SHP77 (cell line): ENCODE data around the gene TENM3.

Experiments
- DNase-seq, 2 experiments: peaks; one replicate each; lab custom pipeline; 2025; lab: John Stamatoyannopoulos, UW

The TENM3 gene

DNA sequence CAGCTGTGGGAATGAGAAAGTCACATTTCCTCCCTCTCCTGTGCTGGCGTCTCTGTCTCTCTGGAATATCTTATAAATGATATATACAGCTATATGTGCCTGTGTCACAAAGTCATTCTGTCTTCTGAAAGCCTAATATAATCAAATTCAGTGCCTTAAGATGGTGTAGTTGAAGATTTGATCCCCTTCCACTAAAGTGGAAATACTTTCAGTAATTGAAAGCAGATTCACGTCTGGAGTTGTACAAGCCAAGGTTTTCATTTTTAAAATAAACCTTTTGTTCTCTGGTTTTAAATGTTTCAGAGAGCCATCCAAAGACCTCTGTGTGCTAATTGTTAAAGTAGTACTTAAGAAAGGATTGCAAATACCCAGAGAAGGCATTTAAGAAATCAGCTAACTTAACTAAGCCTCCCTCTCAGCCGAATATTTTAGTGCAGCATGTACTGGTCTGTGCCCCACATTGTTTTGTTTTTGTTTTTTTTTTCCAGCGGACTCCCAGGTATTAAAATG lies 206.8 kb downstream of the TENM3 start:
- no peak for DNase-seq

DNA sequence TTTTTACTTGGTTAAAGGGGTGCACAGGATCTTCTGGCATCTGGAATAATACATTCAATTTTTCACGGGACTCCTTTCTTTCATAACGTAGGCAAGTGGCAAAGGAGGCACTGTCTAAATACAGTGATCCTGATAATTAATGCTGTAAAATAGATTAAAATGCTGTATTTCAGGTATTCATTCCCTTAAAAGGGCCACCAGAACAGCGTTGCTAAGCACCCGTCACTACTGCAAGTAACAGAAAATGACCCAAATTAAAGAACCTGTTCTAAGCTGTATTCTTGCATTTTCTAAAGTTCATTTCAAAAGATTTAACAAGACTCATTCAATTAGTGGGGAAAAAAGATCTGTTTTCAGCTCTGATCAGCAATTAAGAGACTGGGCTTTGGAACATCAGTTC lies 208.2 kb downstream of the TENM3 start:
- no peak for DNase-seq

DNA sequence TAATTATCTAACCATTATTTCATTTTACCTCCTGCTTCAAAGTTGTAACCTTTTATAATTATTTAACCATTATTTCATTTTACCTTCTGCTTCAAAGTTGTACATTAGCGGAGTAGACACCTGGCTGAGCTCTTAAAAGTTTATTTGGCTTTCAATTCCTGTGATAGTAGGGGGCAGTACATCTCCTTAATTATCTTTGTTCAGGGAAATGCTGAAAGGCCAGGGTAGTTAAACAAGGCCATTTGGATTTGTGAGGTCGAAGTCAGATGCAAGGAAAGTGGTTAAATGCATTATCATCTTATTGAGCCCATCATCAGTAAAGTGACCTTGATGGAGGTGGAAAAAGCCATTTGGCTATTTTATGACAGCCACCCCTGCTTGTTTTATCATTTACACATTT lies 210.6 kb downstream of the TENM3 start:
- DNase-seq: no peak

DNA sequence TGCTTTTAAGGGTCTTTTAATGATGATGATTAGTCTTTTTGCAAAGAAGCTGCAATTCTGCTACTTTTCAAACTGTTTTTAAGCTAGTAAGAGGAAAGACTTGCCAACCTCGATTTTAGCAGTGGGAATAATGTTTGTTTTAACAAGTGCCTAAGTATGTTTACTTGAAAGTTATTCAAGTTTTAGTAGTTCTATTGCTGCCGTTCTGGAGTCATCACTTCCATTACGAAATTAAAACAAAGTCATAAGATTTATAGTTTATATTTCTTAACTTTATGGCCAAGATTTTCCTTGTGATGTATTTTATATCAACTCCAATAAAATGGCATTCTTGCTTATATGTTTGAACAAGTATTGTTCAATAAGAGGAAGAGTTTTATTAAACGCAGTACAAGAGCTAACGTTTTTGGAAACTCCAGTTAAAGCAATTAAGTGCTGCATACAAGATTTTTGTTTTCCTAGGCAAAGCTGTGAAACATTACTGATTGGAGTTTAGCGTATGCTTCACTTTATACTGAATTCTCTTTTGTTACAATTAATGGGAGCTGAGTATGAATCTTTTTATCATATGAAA lies 211.3 kb downstream of the TENM3 start:
- DNase-seq: no peak

DNA sequence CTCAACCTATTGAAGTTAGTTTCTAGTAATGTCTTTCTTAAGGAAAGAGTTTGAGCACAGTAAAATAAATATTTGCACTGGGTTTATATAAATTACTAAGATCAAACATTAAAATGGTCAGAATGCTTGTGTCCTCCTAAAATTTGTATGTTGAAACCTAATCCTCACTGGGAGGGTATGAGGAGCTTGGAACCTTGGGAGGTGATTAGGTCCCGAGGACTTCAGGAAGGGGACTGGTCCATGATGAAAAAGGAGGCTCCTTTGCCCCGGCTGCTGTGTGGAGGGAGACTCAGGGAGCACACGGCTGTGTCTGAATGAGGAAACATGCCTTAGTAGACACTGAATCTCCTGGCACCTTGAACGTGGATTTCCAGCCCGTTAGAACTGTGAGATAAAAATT lies 221.9 kb downstream of the TENM3 start:
- no peak for DNase-seq

DNA sequence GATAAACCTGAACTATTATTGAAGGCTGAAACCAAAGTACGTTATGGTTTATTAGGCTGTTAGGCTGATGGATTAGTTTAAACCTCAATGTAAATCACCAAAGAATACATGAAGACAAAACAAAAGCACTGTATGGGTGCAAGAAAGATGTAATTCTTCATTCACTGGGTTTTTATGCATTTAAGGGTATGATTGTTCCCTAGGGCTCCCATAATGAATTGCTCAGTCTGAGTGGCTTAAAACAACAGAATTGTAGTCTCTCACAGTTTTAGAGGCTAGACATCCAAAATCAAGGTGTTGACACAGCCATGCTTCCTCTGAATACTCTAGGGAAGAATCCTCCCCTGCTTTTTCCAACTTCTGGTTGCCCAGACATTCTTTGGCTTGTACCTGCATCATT lies 222.8 kb downstream of the TENM3 start:
- no peak for DNase-seq

DNA sequence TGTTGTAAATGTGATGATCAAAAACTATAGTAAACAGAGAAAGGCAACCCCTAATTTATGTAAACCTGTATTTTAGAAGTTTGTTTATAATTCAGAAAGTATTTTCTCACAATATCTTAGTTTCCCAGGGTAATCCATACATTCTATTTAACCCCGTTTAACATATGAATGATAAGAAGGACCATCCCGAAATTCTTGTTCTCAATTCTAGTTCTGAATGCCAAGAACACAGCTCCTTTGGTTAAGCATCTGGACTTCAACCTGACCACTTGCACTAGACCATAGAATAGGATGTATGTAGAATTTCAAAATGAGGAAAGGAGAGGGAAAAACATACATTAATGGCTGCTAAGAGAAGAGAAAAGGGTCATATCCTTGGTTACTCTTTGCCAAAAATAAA lies 227.0 kb downstream of the TENM3 start:
- DNase-seq: no peak

DNA sequence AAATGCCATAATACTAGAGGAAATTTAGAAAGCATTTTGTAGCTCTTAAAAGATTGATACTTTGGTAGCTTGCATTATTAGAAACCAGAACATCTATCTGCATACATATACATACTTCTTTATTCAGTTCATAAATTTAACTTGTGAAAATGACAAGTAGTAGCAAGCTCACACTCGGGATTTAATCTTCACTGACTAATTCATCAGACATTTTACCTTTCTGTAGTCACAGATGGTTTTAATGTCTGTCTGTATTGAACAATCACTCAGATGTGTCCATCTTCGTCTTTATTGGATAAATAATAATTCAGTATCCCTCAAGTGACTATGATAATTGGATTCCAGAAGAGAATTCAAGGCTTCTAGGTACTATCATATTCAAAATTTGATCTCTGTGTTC lies 232.3 kb downstream of the TENM3 start:
- no peak for DNase-seq

DNA sequence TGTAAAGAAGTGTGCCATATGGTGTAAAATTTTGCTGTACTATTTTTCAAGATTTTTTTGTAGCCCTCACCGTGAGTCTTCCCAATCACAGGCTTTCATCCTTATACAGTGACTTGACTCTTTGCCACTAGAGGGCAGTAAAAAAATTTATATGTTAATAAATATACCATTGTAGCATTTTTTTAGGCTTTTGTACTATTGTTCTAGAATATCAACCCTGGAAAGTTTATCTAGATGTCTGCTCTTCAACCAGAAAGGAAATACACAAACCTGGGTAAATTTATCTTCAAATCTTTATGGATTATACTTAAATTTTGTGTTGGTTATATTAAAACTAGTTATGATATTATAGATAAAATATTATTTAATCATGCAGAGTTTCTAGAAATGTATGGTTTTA lies 235.3 kb downstream of the TENM3 start:
- peak in 1 of 2 experiments; percentile 33 for DNase-seq

DNA sequence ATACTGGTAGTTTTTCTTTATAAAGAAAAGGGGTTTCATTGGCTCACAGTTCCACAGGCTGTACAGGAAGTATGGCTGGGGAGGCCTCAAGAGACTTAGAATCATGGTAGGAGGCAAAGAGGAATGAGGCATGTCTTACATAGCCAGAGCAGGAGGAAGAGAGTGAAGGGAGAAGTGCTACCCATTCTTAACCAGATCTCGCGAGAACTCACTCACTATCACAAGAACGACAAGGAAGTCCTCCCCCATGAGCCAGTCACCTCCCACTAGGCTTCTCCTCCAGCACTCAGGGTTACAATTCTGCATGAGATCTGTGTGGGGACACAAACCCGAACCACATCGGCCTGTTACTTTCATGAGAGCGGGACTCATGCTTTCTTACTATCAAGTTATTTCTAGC lies 240.5 kb downstream of the TENM3 start:
- DNase-seq: no peak

DNA sequence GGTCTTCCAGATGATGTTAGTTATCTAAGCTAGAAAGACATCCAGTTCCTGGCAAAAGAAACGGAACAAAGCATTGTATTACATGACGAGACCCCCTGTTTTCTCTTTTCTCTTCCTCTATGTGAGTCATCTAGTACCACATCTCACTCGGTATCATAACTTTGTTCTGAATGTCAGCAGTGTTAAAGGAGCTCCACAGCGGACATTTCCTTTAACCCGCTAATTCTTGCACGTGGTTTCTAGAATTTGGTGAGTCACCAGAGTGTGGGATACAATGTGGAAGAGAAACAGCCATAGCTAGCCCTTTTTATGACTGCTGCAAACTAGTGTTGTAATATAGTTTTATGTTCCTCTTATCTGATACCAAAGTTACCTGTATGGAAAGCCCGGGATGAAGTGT lies 243.7 kb downstream of the TENM3 start:
- no peak for DNase-seq

DNA sequence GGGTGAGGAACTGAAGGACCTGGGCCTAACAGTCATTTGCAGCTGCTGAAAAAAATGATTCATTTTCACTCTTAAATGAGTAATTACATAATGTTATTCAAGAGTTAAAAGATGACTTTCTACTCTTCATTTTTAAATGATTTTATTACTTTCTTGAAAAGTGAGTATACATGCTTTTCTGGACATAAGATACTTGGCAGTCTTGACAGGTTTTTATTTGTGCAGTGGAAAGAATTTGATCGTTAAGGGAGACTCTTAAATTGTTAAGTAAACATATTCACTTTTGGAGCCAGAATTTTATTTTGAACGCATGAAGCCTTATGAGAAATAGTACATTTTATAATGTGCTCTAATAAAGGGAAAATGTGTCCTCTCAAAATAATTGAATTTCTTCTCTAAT lies 245.7 kb downstream of the TENM3 start:
- no peak for DNase-seq

DNA sequence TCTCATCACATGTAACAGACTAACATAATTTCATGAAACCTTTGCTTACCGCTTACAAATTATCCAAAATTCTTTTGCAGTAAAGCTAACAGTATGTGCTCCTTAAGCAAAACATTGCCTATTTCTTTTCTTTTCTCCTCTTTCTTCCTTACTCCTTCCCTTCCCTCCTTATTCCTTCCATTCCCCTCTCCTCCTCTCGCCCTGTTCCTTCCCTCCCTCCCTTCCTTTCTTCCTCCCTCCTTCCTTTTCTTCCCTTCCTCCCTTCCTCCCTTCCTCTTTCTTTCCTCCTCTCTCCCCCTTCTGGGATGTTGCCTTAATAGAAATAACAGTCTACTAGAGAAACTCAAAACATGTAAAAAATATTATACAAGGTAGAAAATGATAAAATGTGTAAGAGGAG lies 246.4 kb downstream of the TENM3 start:
- no peak for DNase-seq

DNA sequence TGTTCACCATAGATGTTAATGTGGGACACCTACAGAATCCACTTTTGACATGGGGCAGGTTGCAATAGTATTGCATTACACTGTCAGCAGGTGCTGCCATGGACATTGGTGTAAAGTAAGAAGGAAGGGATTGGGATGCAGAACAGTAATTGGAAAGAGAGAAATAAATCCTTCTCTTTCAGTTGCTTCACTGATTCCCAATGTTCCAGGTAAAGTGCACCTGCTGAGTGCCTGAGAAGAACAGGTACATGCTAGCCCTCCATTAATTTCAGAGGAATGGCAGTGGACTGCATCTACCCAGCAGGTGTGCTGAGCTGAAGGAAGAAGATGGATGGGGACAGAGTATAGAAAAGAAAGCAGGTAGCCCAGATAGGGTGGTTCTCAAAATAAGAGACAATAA lies 248.5 kb downstream of the TENM3 start:
- DNase-seq: no peak

DNA sequence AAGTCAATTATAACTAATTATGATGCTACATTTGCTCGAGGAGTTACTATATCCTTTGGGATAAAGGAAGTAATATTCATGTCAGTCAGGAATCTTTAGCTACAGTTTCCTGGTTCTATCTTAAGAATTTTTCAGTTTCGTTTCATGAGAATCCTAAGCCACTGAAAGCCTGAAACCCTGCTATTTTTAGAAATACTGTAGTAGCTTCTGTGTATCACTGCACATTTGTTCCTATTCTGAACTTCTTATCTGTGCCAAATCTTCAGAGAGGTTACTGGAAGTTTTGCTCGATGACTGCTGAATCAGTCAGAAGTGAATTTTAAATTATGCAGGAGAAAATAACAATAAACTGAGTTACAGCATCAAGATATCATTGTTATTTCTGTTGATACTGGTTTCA lies 249.2 kb downstream of the TENM3 start:
- DNase-seq: no peak

DNA sequence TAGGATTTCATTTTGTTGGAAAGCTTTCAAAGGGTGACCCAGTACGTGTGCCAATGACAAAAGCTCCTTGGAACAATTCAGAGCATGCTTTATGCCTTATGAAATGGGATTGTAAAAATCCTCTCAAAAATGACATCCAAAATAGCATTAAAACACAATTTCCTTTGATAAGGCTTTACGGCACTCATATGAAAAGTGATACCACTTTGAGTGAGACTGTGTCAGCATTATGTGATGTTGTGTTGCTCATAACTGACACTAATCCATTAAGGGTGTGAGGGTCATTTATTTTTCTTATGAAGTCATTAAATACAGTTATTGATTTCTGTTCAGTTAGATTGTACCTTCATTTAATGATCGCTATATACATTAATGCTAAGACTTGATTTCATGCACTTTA lies 250.2 kb downstream of the TENM3 start:
- no peak for DNase-seq

DNA sequence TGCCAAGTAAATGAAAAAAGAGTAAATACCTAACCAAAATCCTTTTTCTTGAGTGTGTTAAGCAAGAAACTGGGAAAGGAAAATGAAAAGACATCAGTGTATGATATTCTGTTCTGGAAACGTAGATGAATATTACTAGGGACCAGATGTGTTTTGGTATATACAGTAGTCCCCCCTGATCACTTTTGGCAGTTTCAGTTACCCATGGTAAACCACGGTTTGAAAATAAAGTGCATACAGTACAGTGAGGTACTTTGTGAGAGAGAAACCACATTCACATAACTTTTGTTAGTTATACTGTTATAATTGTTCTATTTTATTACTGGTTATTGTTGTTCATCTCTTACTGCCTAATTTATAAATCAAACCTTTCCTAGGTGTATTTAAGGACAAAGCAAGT lies 250.9 kb downstream of the TENM3 start:
- DNase-seq: no peak

DNA sequence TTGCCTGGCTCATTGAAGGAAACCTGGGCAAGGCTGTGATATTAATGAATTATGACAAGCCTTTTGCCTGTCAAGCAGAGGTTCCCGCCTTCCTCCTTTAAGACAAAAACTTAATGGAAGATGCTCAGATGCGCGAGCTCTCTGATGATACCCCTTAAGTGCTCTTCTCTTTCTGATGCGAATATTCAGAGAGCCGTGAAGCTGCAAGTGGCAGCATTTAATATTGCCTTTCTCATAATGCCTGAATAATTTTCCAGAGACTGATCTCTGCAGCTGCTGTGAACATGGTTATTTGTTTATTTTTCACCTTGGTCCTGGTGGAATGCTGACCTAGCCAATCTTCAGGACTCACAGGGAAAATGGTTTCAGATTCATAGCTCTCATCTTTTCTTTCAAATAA lies 251.8 kb downstream of the TENM3 start:
- DNase-seq: no peak

DNA sequence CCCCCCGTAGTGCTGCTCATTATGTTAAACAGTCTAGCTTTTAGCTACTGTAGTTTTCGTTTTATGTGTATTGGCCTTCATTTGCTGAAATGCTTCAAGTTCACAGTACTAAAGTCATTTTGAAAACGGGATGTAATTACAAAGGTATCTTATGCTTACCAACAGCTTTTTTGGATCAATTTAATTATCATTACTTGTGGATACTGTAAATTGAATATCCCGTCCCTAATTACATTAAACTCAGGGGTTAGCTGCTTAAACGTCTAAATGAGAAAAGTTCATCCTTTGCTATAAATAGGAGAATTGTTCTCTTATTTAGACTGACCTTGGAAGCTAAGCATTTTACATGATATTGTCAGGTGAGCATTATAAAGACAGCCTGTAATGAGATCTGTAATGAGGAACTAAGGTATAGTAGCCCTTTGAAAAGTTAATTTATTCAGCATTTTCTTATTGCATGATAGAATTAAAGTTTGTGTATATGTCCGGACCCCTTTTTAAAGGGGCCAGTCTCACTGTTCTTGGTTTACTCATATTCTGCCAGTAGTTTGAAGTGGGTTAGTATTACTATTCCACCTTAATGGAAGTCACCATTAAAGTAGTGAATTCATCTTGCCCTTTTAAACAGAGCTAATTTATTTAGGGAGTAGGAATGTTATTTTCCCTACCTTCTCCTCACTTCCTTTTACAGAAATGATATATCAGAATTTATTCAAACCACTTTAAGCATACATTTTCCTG lies 252.6 kb downstream of the TENM3 start:
- no peak for DNase-seq

DNA sequence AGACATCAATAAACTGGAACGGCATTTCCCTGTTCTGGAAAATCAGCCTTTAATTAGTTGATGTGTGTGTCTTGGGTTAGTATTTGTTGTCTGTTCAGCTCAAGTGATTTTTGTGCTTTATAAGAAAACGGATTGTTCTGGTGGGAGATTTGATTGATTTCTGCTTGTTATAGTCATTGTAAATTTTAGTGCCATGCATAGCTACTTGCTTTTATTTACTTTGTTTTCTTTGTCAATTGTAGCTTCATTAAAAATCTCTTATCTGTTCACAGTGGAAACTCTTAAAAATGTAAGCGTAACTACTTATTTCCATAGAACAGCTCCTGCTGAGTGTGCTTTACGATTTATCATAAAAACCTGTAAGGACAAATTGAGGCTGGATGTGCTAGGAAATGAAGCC lies 253.2 kb downstream of the TENM3 start:
- DNase-seq: no peak

DNA sequence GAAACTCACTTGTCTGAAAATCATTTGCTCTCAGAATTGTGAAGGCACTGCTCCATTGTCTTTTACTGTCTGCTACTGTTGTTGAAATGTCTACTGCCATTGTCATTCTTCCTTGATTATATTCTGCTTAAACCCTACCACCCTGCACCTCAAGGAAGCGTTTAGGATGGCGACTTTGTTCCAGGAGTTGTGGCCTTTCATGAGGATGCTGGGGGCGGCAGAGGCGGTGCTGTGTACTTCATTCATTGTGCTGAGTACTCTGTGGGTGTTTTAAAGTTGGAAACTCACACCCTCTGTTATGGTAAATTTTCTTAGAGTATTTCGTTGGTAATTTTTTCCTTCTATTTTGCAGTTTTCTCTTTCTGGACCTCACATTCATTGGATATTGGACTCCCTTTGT lies 258.9 kb downstream of the TENM3 start:
- no peak for DNase-seq

DNA sequence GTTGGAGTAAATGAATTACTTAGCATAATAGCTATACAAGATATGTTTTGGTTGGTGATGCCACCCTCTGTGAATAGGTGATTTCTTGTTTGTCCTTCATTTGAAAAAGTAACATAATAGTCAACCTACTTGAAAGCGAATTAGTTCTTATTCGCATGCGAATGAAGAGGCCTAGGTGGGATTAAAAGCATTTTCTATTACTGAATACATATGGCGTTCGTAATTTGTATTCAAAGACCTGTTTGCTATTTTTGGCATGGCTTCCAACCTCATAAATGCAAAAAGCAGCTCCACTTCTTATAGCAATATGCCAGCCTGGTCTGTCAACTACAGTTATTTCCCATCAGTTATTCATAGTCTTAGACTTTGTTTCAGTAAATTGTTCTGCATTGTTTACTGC lies 261.3 kb downstream of the TENM3 start:
- no peak for DNase-seq

DNA sequence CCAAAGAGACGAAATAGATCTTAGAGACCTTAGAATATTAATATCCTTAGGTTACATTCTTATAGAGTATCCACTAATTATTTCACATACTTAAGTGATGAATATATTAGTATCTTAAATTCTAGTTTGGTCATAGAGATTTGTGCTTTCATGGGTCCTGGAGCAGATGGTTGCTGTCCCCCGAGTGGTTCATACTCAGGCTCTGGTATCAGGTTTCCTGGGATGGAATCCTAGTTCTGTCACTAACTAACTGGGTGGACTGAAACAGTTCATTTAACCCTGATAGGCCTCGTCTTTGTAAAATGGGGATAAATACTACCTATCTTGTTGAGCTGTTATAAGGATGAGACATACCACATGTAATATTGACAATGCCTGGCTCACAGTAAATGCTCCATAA lies 264.6 kb downstream of the TENM3 start:
- DNase-seq: no peak

DNA sequence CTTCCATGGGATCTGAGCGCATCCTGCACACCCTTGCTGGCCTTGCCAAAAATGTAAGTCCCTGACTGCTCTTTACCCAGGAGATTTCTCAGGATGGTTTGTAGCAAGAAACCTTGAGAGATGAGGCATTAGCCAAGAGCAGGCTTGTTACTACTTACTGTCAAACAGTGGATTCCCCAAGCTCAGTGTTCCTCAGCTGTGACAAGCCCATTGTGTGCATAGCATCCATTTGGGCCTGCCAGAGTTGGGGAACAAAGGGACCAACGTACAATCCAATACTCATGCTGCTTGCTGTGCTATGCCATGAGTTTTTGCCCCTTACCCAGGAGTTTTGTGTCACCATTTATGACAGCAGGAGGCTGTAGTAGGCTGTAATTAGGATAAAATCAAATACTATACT lies 267.6 kb downstream of the TENM3 start:
- no peak for DNase-seq
